H1 (cell line): Measurements from ENCODE around the gene TAB3. TPM values are rescaled to one million over a fixed set of nuclear protein-coding genes. Genes with fewer than 3 reads are reported as not detected.

Experiments used
- CTCF ChIA-PET: fragments of 300-600 bp; sonication (Branson Sonifier 250); formaldehyde crosslinking; loops from one replicate; lab custom pipeline; 2021; ENCODE audit not compliant: partially characterized antibody; lab: Charles Lee
- POLR2A ChIA-PET: fragments of 300-600 bp; sonication (Branson Sonifier 250); formaldehyde crosslinking; loops from one replicate; lab custom pipeline; 2021; ENCODE audit warnings: inconsistent platforms; ENCODE audit not compliant: partially characterized antibody; lab: Charles Lee
- DNase-seq, 2 experiments: peaks; one replicate each; pipeline versions ENCODE4 v3.0.0 to v3.0.0-alpha.2; 2010 to 2022; ENCODE audit warnings: low spot score in 2 of 2, low read depth in 1 of 2, mixed read lengths in 1 of 2
- FAIRE-seq: peaks from 2 replicates; lab custom pipeline; 2011; peaks lifted over from hg19 to GRCh38; lab: Jason Lieb, UNC
- H2AFZ ChIP-seq: 2 replicates; pipeline ENCODE4 v1.8.1; 2012; ENCODE audit warnings: low read length, inconsistent platforms
- H2AK5ac ChIP-seq: 2 replicates; pipeline ENCODE4 v1.6.1; 2013; ENCODE audit warnings: low read depth, low read length
- H2BK120ac ChIP-seq: replicated peaks from 2 replicates; pipeline ENCODE3; 2013; ENCODE audit warnings: low read depth, low read length, inconsistent platforms
- H2BK12ac ChIP-seq: 2 replicates; pipeline ENCODE4 v1.6.1; 2013; ENCODE audit warnings: low read depth, low read length
- H2BK15ac ChIP-seq: 2 replicates; pipeline ENCODE4 v1.6.1; 2013; ENCODE audit warnings: low read length
- H2BK20ac ChIP-seq: 2 replicates; pipeline ENCODE4 v1.6.1; 2013; ENCODE audit warnings: low read length
- H2BK5ac ChIP-seq: 2 replicates; pipeline ENCODE4 v1.6.1; 2013; ENCODE audit warnings: low read depth, low read length
- H3K14ac ChIP-seq: 2 replicates; pipeline ENCODE4 v1.6.1; 2013; ENCODE audit warnings: inconsistent platforms; ENCODE audit not compliant: insufficient read length
- H3K18ac ChIP-seq: 2 replicates; pipeline ENCODE4 v1.6.1; 2013; ENCODE audit warnings: low read length; ENCODE audit errors: extremely low read depth
- H3K23ac ChIP-seq: 2 replicates; pipeline ENCODE4 v1.6.1; 2013; ENCODE audit warnings: inconsistent platforms; ENCODE audit not compliant: insufficient read length
- H3K23me2 ChIP-seq: 2 replicates; pipeline ENCODE4 v1.6.1; 2013; ENCODE audit warnings: low read depth, low read length
- H3K27ac ChIP-seq: 2 replicates; pipeline ENCODE4 v1.6.1; 2011; ENCODE audit warnings: low read depth, low read length, inconsistent platforms
- H3K27me3 ChIP-seq, 4 experiments: replicated peaks in 1 of 4; 1 replicate in 1 of 4; 2 replicates in 3 of 4; pipeline versions ENCODE4 v1.6.1 to v1.8.1; 2011 to 2013; ENCODE audit warnings: low read length in 3 of 4, mild to moderate bottlenecking in 3 of 4, inconsistent platforms in 2 of 4, mixed read lengths in 2 of 4, moderate library complexity in 1 of 4; ENCODE audit not compliant: control insufficient read depth in 3 of 4, insufficient read depth in 3 of 4; ENCODE audit errors: extremely low read depth in 1 of 4
- H3K36me3 ChIP-seq, 4 experiments: 2 replicates each; pipeline versions ENCODE4 v1.6.1 to v1.8.1; 2011 to 2013; ENCODE audit warnings: mild to moderate bottlenecking in 4 of 4, low read length in 3 of 4, moderate library complexity in 2 of 4, control low read depth in 1 of 4, inconsistent platforms in 1 of 4; ENCODE audit not compliant: insufficient read depth in 4 of 4, control insufficient read depth in 2 of 4
- H3K4ac ChIP-seq: replicated peaks from 2 replicates; pipeline ENCODE3; 2013; ENCODE audit warnings: low read length, low read depth, mixed read lengths, inconsistent platforms; ENCODE audit not compliant: insufficient read length
- H3K4me1 ChIP-seq, 4 experiments: replicated peaks in 1 of 4; 1 replicate in 1 of 4; 2 replicates in 3 of 4; pipeline versions ENCODE4 v1.6.1 to v1.8.1; 2011 to 2013; ENCODE audit warnings: low read length in 3 of 4, inconsistent platforms in 2 of 4, mixed read lengths in 1 of 4; ENCODE audit not compliant: insufficient read depth in 4 of 4, control insufficient read depth in 3 of 4
- H3K4me2 ChIP-seq, 2 experiments: 2 replicates each; pipeline versions ENCODE4 v1.6.1 to v1.8.1; 2011 to 2013; ENCODE audit warnings: low read depth in 2 of 2, low read length in 2 of 2, control low read depth in 1 of 2, inconsistent platforms in 1 of 2, mild to moderate bottlenecking in 1 of 2; ENCODE audit not compliant: insufficient read depth in 1 of 2
- H3K4me3 ChIP-seq, 4 experiments: fragments of 200-600, 300-600 bp in 1 of 4; sonication (generic), shearing (Covaris generic), sonication (Bioruptor Twin) in 1 of 4; 2 replicates each; pipeline versions ENCODE4 v1.5.1 to v1.8.1; 2011 to 2016; ENCODE audit warnings: low read length in 4 of 4, low read depth in 3 of 4, control low read depth in 2 of 4, inconsistent platforms in 2 of 4, mild to moderate bottlenecking in 2 of 4, mixed read lengths in 1 of 4, moderate library complexity in 1 of 4; ENCODE audit not compliant: insufficient read depth in 2 of 4; ENCODE audit errors: extremely low read depth in 1 of 4
- H3K56ac ChIP-seq: replicated peaks from 2 replicates; pipeline ENCODE3; 2013; ENCODE audit warnings: low read depth, mild to moderate bottlenecking, mixed read lengths, low read length, inconsistent platforms; ENCODE audit not compliant: insufficient read length
- H3K79me1 ChIP-seq: 2 replicates; pipeline ENCODE4 v1.6.1; 2013; ENCODE audit warnings: low read depth, low read length, control low read depth
- H3K79me2 ChIP-seq, 2 experiments: 2 replicates each; pipeline versions ENCODE4 v1.6.1 to v1.8.1; 2012 to 2013; ENCODE audit warnings: low read length in 2 of 2, mild to moderate bottlenecking in 2 of 2, inconsistent platforms in 1 of 2; ENCODE audit not compliant: insufficient read depth in 2 of 2, control insufficient read depth in 1 of 2
- H3K9ac ChIP-seq, 4 experiments: replicated peaks in 1 of 4; 1 replicate in 1 of 4; 2 replicates in 3 of 4; pipeline versions ENCODE4 v1.6.1 to v1.8.1; 2011 to 2013; ENCODE audit warnings: low read depth in 3 of 4, low read length in 3 of 4, control low read depth in 2 of 4, mild to moderate bottlenecking in 2 of 4, moderate library complexity in 2 of 4, inconsistent platforms in 1 of 4; ENCODE audit errors: extremely low read depth in 1 of 4
- H3K9me3 ChIP-seq, 2 experiments: 2 replicates each; pipeline versions ENCODE4 v1.6.1 to v1.8.1; 2012 to 2013; ENCODE audit warnings: mild to moderate bottlenecking in 2 of 2, moderate library complexity in 2 of 2, control low read depth in 1 of 2, inconsistent platforms in 1 of 2, low read depth in 1 of 2, low read length in 1 of 2, mixed read lengths in 1 of 2; ENCODE audit not compliant: insufficient read depth in 2 of 2
- H4K20me1 ChIP-seq, 2 experiments: replicated peaks in 1 of 2; 2 replicates each; pipeline versions ENCODE3 to v1.8.1; 2011 to 2013; ENCODE audit warnings: inconsistent platforms in 2 of 2, low read length in 2 of 2, mild to moderate bottlenecking in 1 of 2; ENCODE audit not compliant: insufficient read depth in 2 of 2, control insufficient read depth in 1 of 2
- H4K5ac ChIP-seq: 2 replicates; pipeline ENCODE4 v1.6.1; 2013; ENCODE audit warnings: low read length, low read depth, mixed read lengths, inconsistent platforms; ENCODE audit not compliant: insufficient read length
- H4K8ac ChIP-seq: 2 replicates; pipeline ENCODE4 v1.8.0; 2013; ENCODE audit warnings: mild to moderate bottlenecking, moderate library complexity, low read length, inconsistent platforms; ENCODE audit not compliant: insufficient read depth; ENCODE audit errors: extremely low read depth
- H4K91ac ChIP-seq: replicated peaks from 2 replicates; pipeline ENCODE3; 2013; ENCODE audit warnings: low read length, mixed read lengths, inconsistent platforms; ENCODE audit not compliant: insufficient read length
- CTBP2 ChIP-seq: IDR thresholded peaks from 2 replicates; pipeline ENCODE4 v1.7.0; 2011; ENCODE audit warnings: borderline replicate concordance, mild to moderate bottlenecking, moderate library complexity, mixed read lengths, low read length; ENCODE audit not compliant: insufficient read depth, insufficient read length
- CTCF ChIP-seq, 3 experiments: IDR thresholded peaks; 1 replicate in 2 of 3; 2 replicates in 1 of 3; pipeline versions ENCODE4 v1.5.1 to v1.6.1; 2011; ENCODE audit warnings: low read length in 3 of 3, mild to moderate bottlenecking in 3 of 3, inconsistent platforms in 2 of 3, low read depth in 1 of 3, moderate library complexity in 1 of 3; ENCODE audit not compliant: insufficient read depth in 1 of 3; ENCODE audit errors: control extremely low read depth in 1 of 3
- EP300 ChIP-seq, 2 experiments: IDR thresholded peaks; 1 replicate in 1 of 2; 2 replicates in 1 of 2; pipeline ENCODE4 v1.6.1; 2011 to 2012; ENCODE audit warnings: low read depth in 2 of 2, low read length in 2 of 2, mild to moderate bottlenecking in 2 of 2, borderline replicate concordance in 1 of 2, inconsistent platforms in 1 of 2, moderate library complexity in 1 of 2
- RAD21 ChIP-seq, 2 experiments: IDR thresholded peaks in 1 of 2; conservative IDR thresholded peaks in 1 of 2; 2 replicates each; pipeline ENCODE4 v1.6.1; 2011; ENCODE audit warnings: low read depth in 2 of 2, low read length in 2 of 2, improper control_type of control experiment in 1 of 2, inconsistent platforms in 1 of 2, mild to moderate bottlenecking in 1 of 2, moderate library complexity in 1 of 2
- WGBS, 2 experiments: shearing (Covaris generic) in 1 of 2; methylation state at CpG; one replicate each; pipeline versions ENCODE4 v1.1.6 to v1.1.7; 2013 to 2015; ENCODE audit warnings: low lambda C conversion rate in 2 of 2, mixed read lengths in 2 of 2, inconsistent platforms in 1 of 2, low coverage in 1 of 2, missing lambda C conversion rate in 1 of 2; ENCODE audit not compliant: insufficient replicate concordance in 2 of 2, insufficient coverage in 1 of 2, insufficient read length in 1 of 2; ENCODE audit errors: extremely low coverage in 1 of 2, missing lambda C conversion rate in 1 of 2; 5-methylcytosine and 5-hydroxymethylcytosine counted together
- polyA plus RNA-seq, 7 experiments: library from polyadenylated mRNA; depleted of rRNA in 3 of 7; stranded (reverse) in 5 of 7; unstranded in 2 of 7; fragments of >200 nt in 5 of 7; fragments of 200-250 nt in 2 of 7; gene quantifications; 1 replicate in 5 of 7; 2 replicates in 1 of 7; 4 replicates in 1 of 7; pipeline versions ENCODE4 v1.2.1 to v1.2.3, GENCODE V29; 2011 to 2013; ENCODE audit warnings: missing spikeins in 2 of 7, mixed read lengths in 2 of 7
- total RNA-seq: library from RNA; stranded (reverse); fragmentation: NEBNext Ultra II Directional; extraction: Animal tissue kit (Norgen Biotek cat#: 25700); gene quantifications from 2 replicates; pipeline ENCODE4 v1.2.1, GENCODE V29; 2021

Gene TAB3
- total and polyA plus RNA-seq, 2 of the 8 experiments (the other 6 are each of a cell fraction or from before 2014, with no cell fraction given) = 12.7 to 12.9 TPM

- no peak overlapping the region for H3K23ac ChIP-seq
- H3K18ac ChIP-seq = no peak overlapping the region
- H3K27ac ChIP-seq = no peak overlapping the region
- H3K27me3 ChIP-seq = no peaks in the 10 kb centered on the region
- no peaks in the 10 kb centered on the region for H3K79me1 ChIP-seq
- no peak overlapping the region for H3K56ac ChIP-seq
- no peak for TF ChIP-seq CTBP2
- no peak for TF ChIP-seq EP300 (IDR thresholded peaks at IDR 0.05; ENCODE audit: borderline replicate concordance in 1 of 2, low read depth in 2 of 2, low read length in 2 of 2)
- TF ChIP-seq RAD21 (IDR thresholded peaks at IDR 0.05 in 1 of 2, conservative IDR thresholded peaks at IDR 0.05 in 1 of 2; ENCODE audit: low read depth in 2 of 2, low read length in 2 of 2) = peak; percentile 46 to 51; a peak in 3 of 4 replicates
- TF ChIP-seq CTCF (IDR thresholded peaks at IDR 0.05; ENCODE audit: control extremely low read depth in 1 of 3, insufficient read depth in 1 of 3, low read depth in 1 of 3, low read length in 3 of 3) = peak in 2 of 3 experiments; percentile 3 to 32; a peak in 2 of 4 replicates
- TF ChIP-seq, all 59 proteins: peak for 2
- H4K8ac ChIP-seq = no peak overlapping the region
- no peaks in the 10 kb centered on the region for H3K9me3 ChIP-seq
- no peak overlapping the region for H2BK5ac ChIP-seq
- peaks cover 0 to 5% (median 0%) of the 10 kb centered on the region in 4 experiments; a peak in 1 of 7 replicates for H3K4me1 ChIP-seq
- H3K79me2 ChIP-seq = no peaks in the 10 kb centered on the region
- H3K4me2 ChIP-seq = no peak overlapping the region
- H3K14ac ChIP-seq = no peak overlapping the region
- H4K91ac ChIP-seq = no peak overlapping the region
- H2AFZ ChIP-seq = no peak overlapping the region
- no peak overlapping the region for H2AK5ac ChIP-seq
- no peak overlapping the region for H3K4ac ChIP-seq
- H3K9ac ChIP-seq = no peak overlapping the region
- ChIA-PET CTCF (interaction anchor here (1.0 to 1.4 kb wide), 2 partner anchors 42 to 86 kb away, joined by 4 to 5 read pairs; no protein-coding TSS in a partner anchor), POLR2A (no interaction called here)
- H4K20me1 ChIP-seq = no peaks in the 10 kb centered on the region
- no peak for DNase-seq
- no peak overlapping the region for H2BK12ac ChIP-seq
- WGBS, 2 experiments = 79% methylated on average over 3 of the region's 3 CpGs; no CpG with 5 or more reads in 1 of the 2 experiments
- H4K5ac ChIP-seq = no peak overlapping the region
- H2BK20ac ChIP-seq = no peak overlapping the region
- peak; percentile 39 for FAIRE-seq
- H3K23me2 ChIP-seq = no peaks in the 10 kb centered on the region
- H2BK15ac ChIP-seq = no peak overlapping the region
- H2BK120ac ChIP-seq = no peak overlapping the region
- H3K36me3 ChIP-seq = no peaks in the 10 kb centered on the region
- no peak overlapping the region for H3K4me3 ChIP-seq
Observed at GRCh38 chrX:30822068-30822681, 66.9 kb downstream of the TAB3 start.
